ENCODE data around the gene PJVK. TPM values are rescaled to one million over a fixed set of nuclear protein-coding genes. Genes with fewer than 3 reads are reported as not detected.

The PJVK gene
- total and polyA plus RNA-seq, 7 experiments from 2014 or later = 0.44 to 6.3 (median 3.1) TPM

GRCh38 chr2:178441426-178441825 is 9.8 kb upstream of the PJVK start:
- no peak for ATAC-seq
- Histone ChIP-seq H3K27me3 (ENCODE audit: control insufficient read depth in 2 of 2, insufficient read depth in 2 of 2, low read length in 2 of 2) (no peaks in the 10 kb centered on the region), H3K4me3 (ENCODE audit: low read length) (no peak overlapping the region), H3K9me3 (ENCODE audit: control insufficient read depth in 2 of 3, low read length in 3 of 3) (no peaks in the 10 kb centered on the region), H3K4me1 (ENCODE audit: control insufficient read depth in 2 of 2, insufficient read depth in 2 of 2, low read length in 2 of 2) (no peaks in the 10 kb centered on the region), H3K27ac (ENCODE audit: low read depth, low read length) (no peak overlapping the region), H3K36me3 (ENCODE audit: control insufficient read depth in 2 of 3, insufficient read depth in 3 of 3, low read length in 3 of 3) (peaks cover 17 to 55% (median 23%) of the 10 kb centered on the region in 3 experiments)
- no peaks in the 10 kb centered on the region for H3K27me3 Mint-ChIP-seq
- peaks cover 4 to 55% (median 24%) of the 10 kb centered on the region in 5 donors for H3K36me3 Mint-ChIP-seq
- peak overlapping the region in 1 of 9 donors; percentile 20 for H3K27ac Mint-ChIP-seq
- H3K9me3 Mint-ChIP-seq = no peaks in the 10 kb centered on the region
- no peak for DNase-seq
- H3K4me1 Mint-ChIP-seq = peaks cover 2 to 26% (median 11%) of the 10 kb centered on the region in 7 donors
- H3K4me3 Mint-ChIP-seq = no peak overlapping the region
- CTCF ChIA-PET = no interaction called here
- POLR2A ChIA-PET = interaction anchor here (1.6 kb wide), 1 partner anchor 8 kb away, joined by 8 read pairs; no protein-coding TSS in a partner anchor
- intact Hi-C loops (cut with micrococcal nuclease) = no loop called here

- Histone ChIP-seq H3K4me3 (ENCODE audit: low read length) (no peak overlapping the region), H3K9me3 (ENCODE audit: control insufficient read depth in 2 of 3, low read length in 3 of 3) (no peaks in the 10 kb centered on the region), H3K4me1 (ENCODE audit: control insufficient read depth in 2 of 2, insufficient read depth in 2 of 2, low read length in 2 of 2) (peaks cover 12 to 25% of the 10 kb centered on the region in 2 donors), H3K36me3 (ENCODE audit: control insufficient read depth in 2 of 3, insufficient read depth in 3 of 3, low read length in 3 of 3) (peaks cover 0 to 23% (median 9%) of the 10 kb centered on the region in 3 experiments), H3K27ac (ENCODE audit: low read depth, low read length) (peak overlapping the region; percentile 100), H3K27me3 (ENCODE audit: control insufficient read depth in 2 of 2, insufficient read depth in 2 of 2, low read length in 2 of 2) (no peaks in the 10 kb centered on the region)
- Mint-ChIP-seq H3K36me3 (peaks cover 0 to 24% (median 15%) of the 10 kb centered on the region in 5 donors), H3K4me1 (peaks cover 20 to 47% (median 37%) of the 10 kb centered on the region in 7 donors), H3K9me3 (no peaks in the 10 kb centered on the region), H3K27ac (peak overlapping the region; percentile 54 to 98 (median 94)), H3K4me3 (peak overlapping the region; percentile 26 to 96 (median 90)), H3K27me3 (peaks cover 0 to 4% (median 0%) of the 10 kb centered on the region in 5 donors)
- CTCF ChIA-PET = interaction anchor here (0.8 kb wide), 1 partner anchor 34 kb away, joined by 5 read pairs; no protein-coding TSS in a partner anchor
- no peak for ATAC-seq
- intact Hi-C loops (cut with micrococcal nuclease) = loop anchor here in 1 of 2 donors (1.0 kb wide), 1 partner anchor 10 kb away; no protein-coding TSS in a partner anchor
- no peak for DNase-seq
- POLR2A ChIA-PET = interaction anchor here (0.6 to 3.3 kb wide), 9 partner anchors 8 to 336 kb away, joined by 3 to 31 read pairs (median 4); partner anchors contain the start of gene PLEKHA3
These were observed 2.1 kb upstream of the PJVK start for GRCh38 chr2:178448968-178449661.

DNA sequence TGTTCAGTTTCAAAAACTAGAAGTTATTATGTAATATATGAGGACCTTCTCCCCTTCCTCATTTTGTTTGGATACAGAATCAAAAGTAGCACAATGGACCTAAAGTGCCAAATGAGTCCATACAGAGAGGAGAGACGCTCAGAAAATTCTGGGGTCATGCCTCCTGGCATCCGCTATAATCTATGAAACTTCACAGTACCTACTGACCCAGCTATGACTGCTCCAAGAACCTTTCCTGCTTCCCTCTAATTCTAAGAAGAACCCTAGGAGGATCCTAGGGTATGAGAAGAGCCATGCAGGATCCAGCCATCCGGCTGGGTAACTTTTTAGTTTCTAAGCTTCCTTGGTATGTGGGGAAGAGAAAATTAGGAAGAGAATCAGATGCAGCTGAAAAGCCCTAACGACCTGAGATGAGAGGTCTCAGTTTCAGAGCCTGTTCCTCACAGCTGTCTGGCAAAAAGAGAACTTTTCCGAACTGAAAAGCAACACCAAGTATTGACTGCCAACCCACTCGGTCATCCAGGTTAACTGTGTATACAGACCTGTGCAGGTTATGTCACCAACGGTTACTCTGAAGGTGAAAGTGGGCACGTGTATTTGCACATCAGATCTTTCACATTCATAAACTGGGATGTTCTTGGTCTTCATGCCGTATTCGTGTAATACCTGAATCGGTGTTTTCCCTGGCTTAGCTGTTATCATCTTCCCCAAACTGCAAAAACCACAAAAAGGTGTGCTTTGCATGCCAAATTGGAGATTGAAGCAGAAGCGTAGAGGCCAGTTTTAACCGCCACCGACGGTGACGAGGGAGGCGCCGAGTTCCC is 1.3 kb upstream of the PJVK start:
- H3K9me3 ChIP-seq (ENCODE audit: control insufficient read depth in 2 of 3, low read length in 3 of 3) = no peaks in the 10 kb centered on the region
- CTCF ChIA-PET = interaction anchor here (0.8 to 1.7 kb wide), 4 partner anchors 30 to 35 kb away, joined by 3 to 5 read pairs (median 4); no protein-coding TSS in a partner anchor
- peaks cover 0 to 7% (median 0%) of the 10 kb centered on the region in 5 donors for H3K27me3 Mint-ChIP-seq
- H3K4me1 ChIP-seq (ENCODE audit: control insufficient read depth in 2 of 2, insufficient read depth in 2 of 2, low read length in 2 of 2) = peaks cover 12 to 25% of the 10 kb centered on the region in 2 donors
- H3K27ac Mint-ChIP-seq = peak overlapping the region; percentile 80 to 98 (median 95)
- peak overlapping the region; percentile 94 for H3K4me3 ChIP-seq (ENCODE audit: low read length)
- H3K27ac ChIP-seq (ENCODE audit: low read depth, low read length) = peak overlapping the region; percentile 100
- no peaks in the 10 kb centered on the region for H3K27me3 ChIP-seq (ENCODE audit: control insufficient read depth in 2 of 2, insufficient read depth in 2 of 2, low read length in 2 of 2)
- H3K4me1 Mint-ChIP-seq = peaks cover 17 to 41% (median 35%) of the 10 kb centered on the region in 7 donors
- intact Hi-C loops (cut with micrococcal nuclease) = loop anchor here (1.0 to 10.0 kb wide), 7 partner anchors 11 to 1237 kb away; partner anchors contain the start of genes HNRNPA3 (in 1 of the 2) and SESTD1 (in 1 of the 2)
- H3K9me3 Mint-ChIP-seq = peaks cover 0 to 4% (median 0%) of the 10 kb centered on the region in 11 donors
- ATAC-seq (no peak), DNase-seq (peak in 2 of 9 donors; percentile 12 to 88)
- peaks cover 0 to 19% (median 8%) of the 10 kb centered on the region in 3 experiments for H3K36me3 ChIP-seq (ENCODE audit: control insufficient read depth in 2 of 3, insufficient read depth in 3 of 3, low read length in 3 of 3)
- peaks cover 5 to 18% (median 12%) of the 10 kb centered on the region in 5 donors for H3K36me3 Mint-ChIP-seq
- H3K4me3 Mint-ChIP-seq = peak overlapping the region; percentile 89 to 96 (median 90)
- POLR2A ChIA-PET = interaction anchor here (0.6 to 3.3 kb wide), 10 partner anchors 9 to 1185 kb away, joined by 3 to 31 read pairs (median 4); partner anchors contain the start of genes NFE2L2 and PLEKHA3

GRCh38 chr2:178450524-178450773 is 729 bp upstream of the PJVK start:
- H3K4me3 ChIP-seq (ENCODE audit: low read length) = peak overlapping the region; percentile 94
- peak overlapping the region; percentile 100 for H3K27ac ChIP-seq (ENCODE audit: low read depth, low read length)
- intact Hi-C loops (cut with micrococcal nuclease) = loop anchor here (1.0 to 10.0 kb wide), 6 partner anchors 36 to 1238 kb away; partner anchors contain the start of genes HNRNPA3 (in 1 of the 2) and SESTD1 (in 1 of the 2)
- Mint-ChIP-seq H3K27ac (peak overlapping the region; percentile 80 to 98 (median 95)), H3K27me3 (peaks cover 0 to 9% (median 0%) of the 10 kb centered on the region in 5 donors), H3K9me3 (peaks cover 0 to 4% (median 0%) of the 10 kb centered on the region in 11 donors), H3K4me1 (peaks cover 12 to 36% (median 30%) of the 10 kb centered on the region in 7 donors), H3K4me3 (peak overlapping the region; percentile 89 to 96 (median 90)), H3K36me3 (peaks cover 5 to 16% (median 10%) of the 10 kb centered on the region in 5 donors)
- ChIA-PET CTCF (interaction anchor here (0.6 to 1.7 kb wide), 4 partner anchors 28 to 36 kb away, joined by 3 to 5 read pairs (median 4); no protein-coding TSS in a partner anchor), POLR2A (interaction anchor here (0.9 to 3.3 kb wide), 15 partner anchors 10 to 1185 kb away, joined by 3 to 31 read pairs (median 4); partner anchors contain the start of genes NFE2L2 and PLEKHA3)
- H3K4me1 ChIP-seq (ENCODE audit: control insufficient read depth in 2 of 2, insufficient read depth in 2 of 2, low read length in 2 of 2) = peaks cover 12 to 25% of the 10 kb centered on the region in 2 donors
- H3K9me3 ChIP-seq (ENCODE audit: control insufficient read depth in 2 of 3, low read length in 3 of 3) = no peaks in the 10 kb centered on the region
- no peaks in the 10 kb centered on the region for H3K27me3 ChIP-seq (ENCODE audit: control insufficient read depth in 2 of 2, insufficient read depth in 2 of 2, low read length in 2 of 2)
- ATAC-seq = peak; percentile 62
- peaks cover 0 to 14% (median 4%) of the 10 kb centered on the region in 3 experiments for H3K36me3 ChIP-seq (ENCODE audit: control insufficient read depth in 2 of 3, insufficient read depth in 3 of 3, low read length in 3 of 3)
- peak in 5 of 9 donors; percentile 70 to 86 (median 85) for DNase-seq

DNA sequence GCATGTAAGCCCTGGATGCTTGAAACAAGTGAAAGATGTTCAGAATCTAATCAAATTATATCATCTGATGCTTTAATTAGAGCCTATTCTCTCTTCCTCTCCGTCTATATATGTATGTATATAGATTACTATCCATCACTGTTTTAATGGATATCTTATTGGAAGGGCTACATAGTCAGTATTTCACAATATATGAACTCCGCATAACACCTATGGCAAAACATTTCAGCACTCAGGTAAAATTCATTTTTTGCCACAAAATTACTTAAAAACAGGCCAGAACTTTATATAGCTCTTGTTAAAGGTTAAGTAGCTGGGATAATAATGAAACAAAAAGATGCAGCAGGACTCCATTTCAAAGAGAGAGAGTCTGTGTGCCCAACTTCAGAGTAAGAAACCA is 1.2 kb downstream of the PJVK start:
- CTCF ChIA-PET = no interaction called here
- intact Hi-C loops (cut with micrococcal nuclease) = loop anchor here in 1 of 2 donors (10.0 kb wide), 2 partner anchors 812 to 838 kb away; partner anchors contain the start of gene SESTD1

More for the DNA sequence above, 1.2 kb downstream of the PJVK start:
- Histone ChIP-seq H3K27ac (ENCODE audit: low read depth, low read length) (no peak overlapping the region), H3K4me3 (ENCODE audit: low read length) (no peak overlapping the region), H3K27me3 (ENCODE audit: control insufficient read depth in 2 of 2, insufficient read depth in 2 of 2, low read length in 2 of 2) (no peaks in the 10 kb centered on the region), H3K4me1 (ENCODE audit: control insufficient read depth in 2 of 2, insufficient read depth in 2 of 2, low read length in 2 of 2) (peaks cover 12 to 25% of the 10 kb centered on the region in 2 donors), H3K9me3 (ENCODE audit: control insufficient read depth in 2 of 3, low read length in 3 of 3) (no peaks in the 10 kb centered on the region), H3K36me3 (ENCODE audit: control insufficient read depth in 2 of 3, insufficient read depth in 3 of 3, low read length in 3 of 3) (peaks cover 0 to 3% (median 1%) of the 10 kb centered on the region in 3 experiments)
- Mint-ChIP-seq H3K4me1 (peaks cover 12 to 36% (median 28%) of the 10 kb centered on the region in 7 donors), H3K27me3 (peaks cover 0 to 9% (median 0%) of the 10 kb centered on the region in 5 donors), H3K9me3 (peaks cover 0 to 4% (median 0%) of the 10 kb centered on the region in 11 donors), H3K36me3 (peaks cover 5 to 12% (median 7%) of the 10 kb centered on the region in 5 donors), H3K4me3 (peak overlapping the region in 9 of 10 donors; percentile 2 to 96 (median 61)), H3K27ac (peak overlapping the region in 2 of 9 donors; percentile 43 to 88)
- POLR2A ChIA-PET = no interaction called here
- DNase-seq (no peak), ATAC-seq (no peak)
